HUES64 (cell line): ENCODE measurements around the gene PERM1. TPM values are rescaled to one million over a fixed set of nuclear protein-coding genes. Genes with fewer than 3 reads are reported as not detected.
"Not testable (repeated sequence)": the region's sequence is repeated elsewhere in the genome, so short reads cannot be mapped to it uniquely, and the experiment has no call there.

Source experiments
- H3K27ac ChIP-seq: 2 replicates; pipeline ENCODE4 v1.7.0; 2013; ENCODE audit warnings: low read depth, low read length, inconsistent platforms
- H3K27me3 ChIP-seq: 2 replicates; pipeline ENCODE4 v1.6.1; 2013; ENCODE audit warnings: mild to moderate bottlenecking, low read length; ENCODE audit not compliant: insufficient read depth
- H3K36me3 ChIP-seq: 2 replicates; pipeline ENCODE4 v1.6.1; 2013; ENCODE audit warnings: mild to moderate bottlenecking, low read length; ENCODE audit not compliant: insufficient read depth
- H3K4me1 ChIP-seq: 2 replicates; pipeline ENCODE4 v1.6.1; 2013; ENCODE audit warnings: mild to moderate bottlenecking, low read length, moderate library complexity; ENCODE audit not compliant: insufficient read depth
- H3K4me3 ChIP-seq: 2 replicates; pipeline ENCODE4 v1.5.1; 2013; ENCODE audit warnings: mild to moderate bottlenecking, low read length, moderate library complexity
- H3K9ac ChIP-seq: 2 replicates; pipeline ENCODE4 v1.6.1; 2013; ENCODE audit warnings: mild to moderate bottlenecking, low read depth, low read length
- H3K9me3 ChIP-seq: 2 replicates; pipeline ENCODE4 v1.6.1; 2013; ENCODE audit warnings: low read depth, low read length; ENCODE audit not compliant: insufficient read depth
- WGBS: fragments of 150-250, 120-280 bp; methylation state at CpG from one replicate; pipeline ENCODE4 v1.1.7; 2013; ENCODE audit warnings: missing lambda C conversion rate; 5-methylcytosine and 5-hydroxymethylcytosine counted together
- polyA plus RNA-seq, 2 experiments: library from polyadenylated mRNA; stranded (reverse); fragments of 50-300 nt; gene quantifications; one replicate each; pipeline ENCODE4 v1.2.3, GENCODE V29; 2013

PERM1 gene, protein sequence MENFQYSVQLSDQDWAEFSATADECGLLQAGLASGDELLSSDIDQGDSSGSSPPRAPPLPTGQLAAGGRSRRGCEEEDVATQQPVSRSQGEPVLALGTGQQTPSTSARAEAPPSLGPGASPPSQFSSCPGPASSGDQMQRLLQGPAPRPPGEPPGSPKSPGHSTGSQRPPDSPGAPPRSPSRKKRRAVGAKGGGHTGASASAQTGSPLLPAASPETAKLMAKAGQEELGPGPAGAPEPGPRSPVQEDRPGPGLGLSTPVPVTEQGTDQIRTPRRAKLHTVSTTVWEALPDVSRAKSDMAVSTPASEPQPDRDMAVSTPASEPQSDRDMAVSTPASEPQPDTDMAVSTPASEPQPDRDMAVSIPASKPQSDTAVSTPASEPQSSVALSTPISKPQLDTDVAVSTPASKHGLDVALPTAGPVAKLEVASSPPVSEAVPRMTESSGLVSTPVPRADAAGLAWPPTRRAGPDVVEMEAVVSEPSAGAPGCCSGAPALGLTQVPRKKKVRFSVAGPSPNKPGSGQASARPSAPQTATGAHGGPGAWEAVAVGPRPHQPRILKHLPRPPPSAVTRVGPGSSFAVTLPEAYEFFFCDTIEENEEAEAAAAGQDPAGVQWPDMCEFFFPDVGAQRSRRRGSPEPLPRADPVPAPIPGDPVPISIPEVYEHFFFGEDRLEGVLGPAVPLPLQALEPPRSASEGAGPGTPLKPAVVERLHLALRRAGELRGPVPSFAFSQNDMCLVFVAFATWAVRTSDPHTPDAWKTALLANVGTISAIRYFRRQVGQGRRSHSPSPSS
- not detected for polyA plus RNA-seq (2013, experiment 1 of 2)
- polyA plus RNA-seq (2013, experiment 2 of 2) = not detected

DNA sequence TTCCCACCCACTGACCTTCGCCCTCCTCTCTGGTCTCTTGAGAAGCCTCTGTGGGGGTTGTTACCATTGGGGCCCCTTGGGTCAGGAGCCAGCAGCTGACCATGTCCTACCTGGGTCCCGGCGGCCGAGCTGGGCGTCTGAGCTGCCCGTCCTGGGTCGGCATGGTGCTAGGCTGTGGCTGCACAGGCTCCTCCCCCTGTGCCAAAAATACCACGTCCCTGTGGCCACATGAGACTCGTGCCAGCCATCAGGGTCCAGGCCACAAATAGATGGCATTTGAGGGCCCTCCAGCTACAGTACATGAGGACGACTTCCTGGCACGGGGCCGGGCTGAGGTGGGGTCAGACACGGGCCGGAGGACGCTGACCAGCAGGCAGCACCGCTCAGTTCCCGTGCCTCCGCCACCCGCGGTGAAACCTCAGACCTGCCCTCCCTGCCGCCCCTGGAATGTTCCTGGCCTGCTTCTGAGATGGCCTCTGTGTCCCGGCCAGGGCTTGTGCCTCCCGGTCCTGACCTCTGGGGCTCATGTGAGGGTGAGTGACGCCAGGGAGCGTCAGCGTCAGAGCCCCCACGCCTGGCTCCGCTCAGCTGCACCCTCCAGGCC is at the start of gene PERM1:
Gene PERM1 (minus strand): TSS at position 139 of the 604 bp plus-strand sequence. CDS start 1,064 bp downstream, outside the sequence.
- Histone ChIP-seq H3K4me3 (no peak within 1 kb of the TSS), H3K9ac (no peak within 1 kb of the TSS), H3K4me1 (no peaks in the 10 kb centered on the region), H3K36me3 (no peaks in the 10 kb centered on the region), H3K9me3 (no peaks in the 10 kb centered on the region), H3K27ac (no peak within 1 kb of the TSS), H3K27me3 (peaks cover 49% of the 10 kb centered on the region)
- WGBS = 84% methylated on average over 28 of the region's 28 CpGs

DNA sequence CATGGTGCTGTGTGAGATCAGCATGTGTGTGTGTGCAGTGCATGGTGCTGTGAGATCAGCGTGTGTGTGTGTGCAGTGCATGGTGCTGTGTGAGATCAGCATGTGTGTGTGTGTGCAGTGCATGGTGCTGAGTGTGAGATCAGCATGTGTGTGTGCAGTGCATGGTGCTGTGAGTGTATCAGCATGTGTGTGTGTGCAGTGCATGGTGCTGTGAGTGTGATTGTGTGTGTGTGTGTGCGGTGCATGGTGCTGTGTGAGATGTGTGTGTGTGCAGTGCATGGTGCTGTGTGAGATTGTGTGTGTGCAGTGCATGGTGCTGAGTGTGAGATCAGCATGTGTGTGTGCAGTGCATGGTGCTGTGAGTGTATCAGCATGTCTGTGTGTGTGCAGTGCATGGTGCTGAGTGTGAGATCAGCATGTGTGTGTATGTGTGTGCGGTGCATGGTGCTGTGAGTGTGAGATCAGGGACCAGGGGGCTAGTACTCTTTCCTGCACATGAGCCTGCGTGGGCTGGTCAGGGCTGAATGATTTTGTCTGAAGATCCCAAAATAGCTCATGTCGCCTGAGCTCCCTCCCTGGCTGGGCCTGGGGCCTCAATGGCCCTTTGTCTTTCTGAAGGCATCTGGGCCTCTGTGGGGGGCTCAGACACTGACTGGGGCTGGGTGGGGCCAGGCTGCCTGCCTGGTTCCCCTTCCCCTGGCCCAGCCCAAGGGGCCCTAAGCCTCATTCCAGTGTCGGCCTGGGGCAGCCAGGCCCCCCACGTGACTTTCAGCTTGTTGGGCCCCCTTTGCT is 49.2 kb upstream of the PERM1 start:
- H3K9me3 ChIP-seq = not testable (repeated sequence)

DNA sequence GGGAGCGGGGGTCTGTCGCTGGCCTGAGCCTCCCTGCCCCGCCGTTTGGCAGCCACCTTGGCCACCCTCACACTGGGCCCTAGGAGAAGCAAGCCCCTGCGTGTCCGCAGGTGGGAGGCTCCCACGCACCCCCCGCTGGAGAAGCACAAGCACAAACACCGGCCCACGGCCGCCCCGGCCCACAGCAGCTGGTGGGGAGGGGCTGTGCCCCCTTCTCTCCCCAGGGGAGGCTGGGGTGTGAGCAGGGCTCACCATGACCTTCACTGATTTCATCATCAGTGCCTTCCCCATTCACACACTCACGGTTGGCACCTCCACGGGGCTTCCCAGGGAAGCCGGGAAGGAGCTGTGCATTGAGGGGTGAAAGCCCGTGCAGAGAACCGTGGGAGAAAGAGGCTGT is 45.9 kb upstream of the PERM1 start:
- Histone ChIP-seq H3K4me3 (no peak overlapping the region), H3K27me3 (no peaks in the 10 kb centered on the region; the same call in 1 of the 2 replicates), H3K36me3 (peaks cover 9% of the 10 kb centered on the region; the same call in 1 of the 2 replicates), H3K4me1 (peaks cover 26% of the 10 kb centered on the region), H3K9me3 (no peaks in the 10 kb centered on the region), H3K27ac (no peak overlapping the region), H3K9ac (no peak overlapping the region)
- WGBS = 90% methylated on average over 16 of the region's 17 CpGs

More for the DNA sequence above, 49.2 kb upstream of the PERM1 start:
- 71% methylated on average over 7 of the region's 7 CpGs for WGBS
- not testable (repeated sequence) for H3K4me3 ChIP-seq, H3K4me1 ChIP-seq, H3K9ac ChIP-seq, H3K27ac ChIP-seq
- peaks cover 13% of the 10 kb centered on the region for H3K36me3 ChIP-seq
- peaks cover 15% of the 10 kb centered on the region for H3K27me3 ChIP-seq

DNA sequence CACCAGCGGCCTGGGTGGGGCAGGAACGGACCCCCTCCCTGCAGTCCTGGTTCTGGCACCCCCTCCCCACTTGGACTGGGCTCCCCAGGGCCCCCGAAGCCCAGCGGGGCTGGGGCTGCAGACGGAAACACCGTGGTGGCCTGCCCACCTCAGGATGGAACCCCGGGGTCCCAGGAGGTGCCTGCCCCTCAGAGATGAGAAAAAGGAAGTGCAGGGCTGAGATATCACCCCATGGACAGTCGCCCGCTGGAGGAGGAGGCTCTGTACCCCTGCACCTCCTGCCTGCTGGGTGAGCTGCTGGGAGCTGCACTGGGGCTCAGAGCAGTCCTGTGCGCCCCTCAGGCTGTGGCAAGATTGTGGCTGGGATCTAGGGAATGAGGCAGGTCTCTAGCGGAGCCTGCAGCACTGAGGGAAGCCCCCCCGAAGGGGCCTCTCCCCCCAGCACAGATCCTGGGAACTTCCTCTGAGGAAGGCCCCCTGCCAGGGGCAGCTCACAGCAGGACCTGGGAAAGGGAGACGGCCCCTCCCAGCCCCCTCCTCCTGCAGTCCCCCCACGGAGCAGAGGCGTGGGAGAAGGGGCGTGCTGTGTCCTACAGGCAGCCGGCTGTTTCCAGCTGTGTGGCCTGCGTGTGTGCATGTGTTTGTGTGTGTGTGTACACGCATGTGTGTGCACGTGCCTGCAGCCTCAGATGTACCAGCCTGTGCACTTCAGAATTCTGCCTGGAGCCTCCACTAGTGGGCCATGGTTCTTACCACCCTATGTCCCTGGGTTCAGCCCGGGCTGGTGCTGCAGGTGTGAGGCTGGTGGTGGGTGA is 44.9 kb upstream of the PERM1 start:
- Histone ChIP-seq H3K4me3 (no peak overlapping the region), H3K27me3 (no peaks in the 10 kb centered on the region; the same call in 1 of the 2 replicates), H3K36me3 (peaks cover 16% of the 10 kb centered on the region), H3K9me3 (no peaks in the 10 kb centered on the region), H3K9ac (no peak overlapping the region), H3K27ac (no peak overlapping the region), H3K4me1 (peaks cover 31% of the 10 kb centered on the region)
- WGBS = 80% methylated on average over 21 of the region's 21 CpGs

DNA sequence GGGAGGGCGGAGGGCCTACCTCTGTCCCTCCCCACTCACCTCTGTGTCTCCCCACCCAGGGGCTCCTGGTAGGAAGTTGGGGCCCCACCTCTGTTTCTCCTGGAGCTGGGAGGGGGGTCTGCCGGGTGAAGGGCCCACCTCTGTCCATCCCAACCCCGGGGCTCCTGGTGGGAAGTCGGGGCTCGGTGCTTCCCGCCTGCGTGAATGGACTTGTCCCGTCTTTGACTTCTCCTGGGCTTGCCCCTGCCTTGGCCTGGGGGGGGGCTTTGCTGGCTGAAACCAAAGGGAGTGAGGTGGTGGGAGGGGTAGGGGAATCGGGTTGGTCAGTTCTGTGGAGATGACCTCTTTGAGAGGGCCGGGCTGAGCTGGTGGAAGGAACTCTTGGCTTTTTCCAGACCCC is 43.8 kb upstream of the PERM1 start:
- no peak overlapping the region for H3K27ac ChIP-seq
- H3K9me3 ChIP-seq = no peaks in the 10 kb centered on the region
- 94% methylated on average over 10 of the region's 10 CpGs for WGBS
- H3K36me3 ChIP-seq = peaks cover 16% of the 10 kb centered on the region
- peaks cover 35% of the 10 kb centered on the region for H3K4me1 ChIP-seq
- no peak overlapping the region for H3K4me3 ChIP-seq
- no peak overlapping the region for H3K9ac ChIP-seq
- H3K27me3 ChIP-seq = no peaks in the 10 kb centered on the region; the same call in 1 of the 2 replicates

DNA sequence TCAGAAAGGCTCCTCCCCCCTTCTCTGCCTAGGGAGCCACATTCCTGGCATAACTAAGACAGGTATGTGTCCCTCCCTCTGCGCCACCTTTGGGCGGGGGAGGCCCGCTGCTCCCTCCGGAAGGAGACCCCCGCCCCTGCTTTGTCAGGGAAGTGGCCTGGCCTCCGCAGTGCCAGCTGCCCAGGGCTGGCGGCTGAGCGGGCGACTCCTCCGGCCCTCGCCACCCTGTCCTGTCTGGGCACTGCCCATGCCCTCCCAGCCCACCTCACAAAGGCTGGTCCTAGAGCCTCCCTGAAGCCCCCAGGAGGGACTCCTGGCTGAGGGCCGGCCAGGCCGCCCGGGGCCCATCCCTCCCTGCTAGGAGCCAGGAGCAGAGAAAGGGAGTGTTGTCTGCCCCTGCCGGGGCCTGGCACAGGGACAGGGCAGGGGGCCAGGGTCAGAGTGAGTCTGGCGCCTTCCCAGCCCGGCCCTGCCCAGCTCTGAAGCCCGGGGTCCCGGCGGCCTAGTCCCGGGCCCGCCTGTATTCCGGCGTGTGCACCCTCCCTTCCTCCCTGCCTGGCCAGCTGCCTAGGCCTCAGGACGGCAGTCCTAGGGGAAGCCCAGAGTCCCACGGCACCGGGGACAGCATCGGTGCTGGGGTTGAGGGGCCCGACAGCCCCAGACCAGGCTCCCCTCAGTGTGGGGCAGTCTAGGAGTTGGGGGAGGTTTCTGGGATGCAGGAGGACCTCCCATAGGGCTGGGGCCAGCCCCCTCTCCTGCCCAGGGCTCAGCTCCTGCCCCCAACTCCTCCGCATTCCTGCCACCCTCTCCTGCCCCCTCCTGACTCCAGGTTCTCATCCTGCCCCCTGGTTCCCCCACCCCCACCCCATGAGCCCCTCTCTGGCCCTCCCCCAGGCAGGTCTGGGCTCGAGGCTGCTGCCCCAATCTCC is 43.1 kb upstream of the PERM1 start:
- no peaks in the 10 kb centered on the region; the same call in 1 of the 2 replicates for H3K27me3 ChIP-seq
- no peak overlapping the region for H3K4me3 ChIP-seq
- H3K27ac ChIP-seq = peak overlapping the region; percentile 63
- WGBS = 49% methylated on average over 31 of the region's 31 CpGs
- peaks cover 16% of the 10 kb centered on the region for H3K36me3 ChIP-seq
- peaks cover 35% of the 10 kb centered on the region for H3K4me1 ChIP-seq
- peak overlapping the region; percentile 31 for H3K9ac ChIP-seq
- H3K9me3 ChIP-seq = no peaks in the 10 kb centered on the region

DNA sequence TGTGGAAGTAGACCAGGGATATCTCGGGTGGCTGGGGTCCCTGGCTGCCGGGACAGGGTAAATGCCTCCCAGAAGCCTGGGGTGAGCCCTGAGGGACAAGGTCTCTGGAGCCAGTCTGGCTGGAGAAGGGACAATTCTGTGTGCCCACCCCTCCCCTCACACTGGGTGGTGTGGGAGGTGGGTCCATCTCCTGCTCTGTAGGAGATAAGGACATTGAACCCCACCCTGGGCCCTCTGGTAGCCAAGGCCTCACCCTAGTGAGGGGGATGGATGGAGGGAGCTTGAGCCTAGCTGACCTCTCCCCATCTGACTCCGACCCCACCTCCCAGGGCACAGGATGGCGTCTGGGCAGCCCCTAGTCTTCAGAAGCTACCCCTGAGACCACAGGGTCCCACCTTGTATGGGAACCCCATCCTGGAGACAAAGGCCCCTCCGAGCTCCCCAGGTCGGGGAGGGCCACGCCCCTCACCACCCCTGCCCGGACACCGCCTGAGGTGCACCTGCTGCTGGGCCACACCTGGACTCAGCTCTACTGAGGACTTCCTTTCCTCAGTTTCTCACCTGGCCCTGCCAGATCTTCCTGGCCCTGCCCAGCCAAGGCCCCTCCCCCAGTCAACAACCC is 42.4 kb upstream of the PERM1 start:
- H3K4me3 ChIP-seq = no peak overlapping the region
- H3K27me3 ChIP-seq = no peaks in the 10 kb centered on the region; the same call in 1 of the 2 replicates
- peak overlapping the region; percentile 58 for H3K27ac ChIP-seq
- peaks cover 16% of the 10 kb centered on the region for H3K36me3 ChIP-seq
- no peak overlapping the region; the same call in 1 of the 2 replicates for H3K9ac ChIP-seq
- WGBS = 75% methylated on average over 9 of the region's 9 CpGs
- H3K4me1 ChIP-seq = peaks cover 35% of the 10 kb centered on the region
- no peaks in the 10 kb centered on the region for H3K9me3 ChIP-seq

DNA sequence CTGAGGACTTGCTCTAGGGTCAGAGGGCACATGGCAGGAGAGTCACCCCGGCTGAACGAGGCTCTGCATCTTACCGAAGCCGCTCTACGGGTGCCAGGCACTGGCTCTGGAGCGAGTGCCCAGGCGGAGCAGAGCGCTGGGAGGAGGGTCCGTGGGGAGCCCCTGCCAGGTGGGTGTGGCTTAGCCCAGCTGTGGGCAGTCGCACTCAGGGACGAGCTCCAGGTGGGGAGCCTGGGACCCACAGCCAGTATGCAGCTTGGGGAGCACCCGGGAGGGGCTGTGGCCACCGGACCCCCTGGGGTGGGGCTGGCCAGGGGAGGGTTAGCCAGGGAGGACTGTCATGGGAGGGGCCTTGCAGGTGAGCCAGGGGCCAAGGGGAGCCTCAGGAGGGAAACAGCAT is 41.8 kb upstream of the PERM1 start:
- Histone ChIP-seq H3K36me3 (peaks cover 16% of the 10 kb centered on the region), H3K4me1 (peaks cover 35% of the 10 kb centered on the region), H3K9me3 (no peaks in the 10 kb centered on the region), H3K9ac (no peak overlapping the region), H3K27ac (peak overlapping the region; percentile 58; the same call in 1 of the 2 replicates), H3K4me3 (no peak overlapping the region), H3K27me3 (no peaks in the 10 kb centered on the region; the same call in 1 of the 2 replicates)
- WGBS = 86% methylated on average over 13 of the region's 13 CpGs
